ENCODE measurements around the gene CEP170B.
"Not testable (repeated sequence)": the region's sequence is repeated elsewhere in the genome, so short reads cannot be mapped to it uniquely, and the experiment has no call there.

CEP170B gene

GRCh38 chr14:104891664-104892530 lies 26.8 kb downstream of the CEP170B start:
- DNase-seq (ENCODE audit: low read depth in 3 of 3), result no peak

DNA sequence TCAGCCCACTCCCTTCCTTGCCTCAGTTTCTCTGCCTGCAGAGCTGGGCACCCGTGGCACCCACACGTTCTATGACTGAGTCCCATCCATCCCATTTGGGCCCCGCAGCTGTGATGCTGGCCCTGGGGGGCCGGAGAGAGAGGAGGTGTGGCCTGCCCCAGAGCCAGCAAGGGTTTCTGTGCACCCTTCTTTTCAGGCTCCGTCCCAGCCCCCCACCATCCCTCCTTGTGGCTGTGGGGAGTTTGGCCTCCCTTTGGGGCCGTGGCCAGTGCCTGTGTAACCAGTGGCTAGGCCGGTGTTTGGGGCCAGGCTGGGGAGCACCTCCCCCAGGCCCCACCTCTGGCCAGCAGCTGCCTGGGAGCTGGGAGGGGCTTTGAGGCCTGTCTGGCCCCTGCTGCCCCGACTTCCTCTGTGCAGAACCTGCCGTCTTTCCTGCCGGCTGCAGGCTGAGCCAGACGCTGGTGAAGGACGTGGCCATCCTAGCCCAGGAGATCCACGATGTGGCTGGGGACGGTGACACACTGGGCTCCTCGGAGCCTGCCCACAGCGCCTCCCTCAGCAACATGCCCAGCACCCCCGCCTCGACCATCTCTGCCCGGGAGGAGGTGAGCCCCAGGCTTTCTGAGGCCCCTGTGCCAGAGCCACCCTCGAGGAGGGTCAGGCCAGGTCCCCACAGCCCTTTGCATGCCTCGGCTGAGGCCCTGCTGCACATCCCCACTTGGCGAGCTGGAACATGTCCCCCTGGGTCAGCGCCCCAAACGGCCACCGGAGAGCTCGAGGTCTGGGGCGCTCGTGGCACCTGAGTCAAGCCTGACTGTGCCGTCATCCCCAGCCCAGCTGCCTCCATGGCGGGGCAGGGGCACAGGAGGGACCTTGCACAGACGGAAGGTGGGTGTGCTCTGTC lies 27.7 kb downstream of the CEP170B start:
- DNase-seq (ENCODE audit: low read depth in 3 of 3), result no peak

DNA sequence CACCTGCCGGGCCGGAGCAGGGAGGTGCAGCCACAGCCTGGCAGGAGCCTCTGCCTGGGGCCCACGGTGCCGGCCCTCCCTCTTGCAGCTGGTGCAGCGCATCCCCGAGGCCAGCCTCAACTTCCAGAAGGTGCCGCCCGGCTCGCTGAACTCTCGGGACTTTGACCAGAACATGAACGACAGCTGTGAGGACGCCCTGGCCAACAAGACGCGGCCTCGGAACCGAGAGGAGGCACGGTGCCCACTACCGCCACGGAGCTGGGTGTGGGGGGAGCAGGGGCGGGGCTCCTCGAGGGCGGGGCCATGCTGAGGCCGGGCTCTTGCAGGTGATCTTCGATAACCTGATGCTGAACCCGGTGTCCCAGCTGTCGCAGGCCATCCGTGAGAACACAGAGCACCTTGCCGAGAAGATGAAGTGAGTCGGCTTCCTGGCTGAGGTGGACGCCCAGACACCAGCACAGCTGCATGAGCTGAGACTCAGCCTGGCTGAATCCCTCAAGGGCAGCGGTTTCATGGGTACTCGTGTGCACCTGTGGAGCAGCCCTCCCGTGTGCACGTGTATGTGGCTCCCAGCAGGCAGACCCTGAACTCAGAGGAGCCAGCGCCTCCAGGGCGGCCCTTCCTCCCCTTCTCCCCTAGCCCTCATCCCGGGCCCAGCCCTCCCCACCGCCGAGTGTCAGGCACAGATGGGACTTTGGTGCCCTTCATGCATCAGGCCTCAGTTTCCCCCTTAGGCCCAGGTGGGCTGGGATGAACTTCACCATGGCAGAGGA lies 28.6 kb downstream of the CEP170B start:
- no peak for DNase-seq (ENCODE audit: low read depth in 3 of 3)

GRCh38 chr14:104894331-104895206 lies 29.5 kb downstream of the CEP170B start:
- no peak for DNase-seq (ENCODE audit: low read depth in 3 of 3)

GRCh38 chr14:104895207-104895785 lies 30.2 kb downstream of the CEP170B start:
- DNase-seq (ENCODE audit: low read depth in 3 of 3), result no peak

DNA sequence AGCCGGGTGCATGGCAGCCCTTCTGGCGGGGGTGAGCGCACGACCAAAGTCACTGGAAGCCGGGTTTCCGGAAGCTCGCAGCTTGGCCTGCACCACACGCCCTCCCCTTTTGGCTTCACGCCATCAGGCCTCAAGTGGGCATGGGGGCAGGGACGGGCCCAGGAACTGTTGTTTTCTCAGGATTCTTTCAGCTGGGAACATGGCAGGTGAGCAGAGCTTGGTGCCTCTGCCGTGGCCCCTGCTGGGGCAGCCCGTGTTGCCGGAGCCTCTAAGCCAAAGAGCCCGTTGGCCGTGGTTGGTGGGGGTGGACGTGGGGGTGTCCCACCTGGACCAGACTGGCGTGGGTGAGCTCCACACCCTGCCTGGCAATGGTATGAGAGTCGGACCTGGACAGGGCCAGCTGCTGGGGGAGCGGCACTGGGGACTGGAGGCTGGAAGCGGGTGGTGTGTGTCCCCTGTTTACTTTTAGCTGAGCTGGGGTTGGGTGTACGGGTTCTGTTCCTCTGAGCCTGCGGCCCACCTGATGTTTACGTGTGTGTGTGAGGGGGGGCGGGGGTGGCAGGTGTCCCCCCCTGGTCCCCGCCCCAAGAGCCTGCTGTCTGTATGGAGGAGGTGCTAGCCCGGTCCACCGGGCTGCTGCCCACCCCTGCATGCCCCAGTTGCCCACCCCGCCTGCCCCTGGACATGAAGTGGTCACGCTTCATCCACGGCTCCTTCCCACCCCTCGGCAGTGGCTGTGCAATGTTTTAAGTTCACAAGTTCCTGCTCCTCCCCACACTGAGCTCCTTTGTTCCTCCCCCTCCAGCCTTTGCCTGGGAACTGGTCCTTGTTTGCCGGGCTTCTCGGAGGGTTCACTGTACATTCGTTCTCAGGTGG lies 31.0 kb downstream of the CEP170B start:
- DNase-seq (ENCODE audit: low read depth in 3 of 3), result no peak

DNA sequence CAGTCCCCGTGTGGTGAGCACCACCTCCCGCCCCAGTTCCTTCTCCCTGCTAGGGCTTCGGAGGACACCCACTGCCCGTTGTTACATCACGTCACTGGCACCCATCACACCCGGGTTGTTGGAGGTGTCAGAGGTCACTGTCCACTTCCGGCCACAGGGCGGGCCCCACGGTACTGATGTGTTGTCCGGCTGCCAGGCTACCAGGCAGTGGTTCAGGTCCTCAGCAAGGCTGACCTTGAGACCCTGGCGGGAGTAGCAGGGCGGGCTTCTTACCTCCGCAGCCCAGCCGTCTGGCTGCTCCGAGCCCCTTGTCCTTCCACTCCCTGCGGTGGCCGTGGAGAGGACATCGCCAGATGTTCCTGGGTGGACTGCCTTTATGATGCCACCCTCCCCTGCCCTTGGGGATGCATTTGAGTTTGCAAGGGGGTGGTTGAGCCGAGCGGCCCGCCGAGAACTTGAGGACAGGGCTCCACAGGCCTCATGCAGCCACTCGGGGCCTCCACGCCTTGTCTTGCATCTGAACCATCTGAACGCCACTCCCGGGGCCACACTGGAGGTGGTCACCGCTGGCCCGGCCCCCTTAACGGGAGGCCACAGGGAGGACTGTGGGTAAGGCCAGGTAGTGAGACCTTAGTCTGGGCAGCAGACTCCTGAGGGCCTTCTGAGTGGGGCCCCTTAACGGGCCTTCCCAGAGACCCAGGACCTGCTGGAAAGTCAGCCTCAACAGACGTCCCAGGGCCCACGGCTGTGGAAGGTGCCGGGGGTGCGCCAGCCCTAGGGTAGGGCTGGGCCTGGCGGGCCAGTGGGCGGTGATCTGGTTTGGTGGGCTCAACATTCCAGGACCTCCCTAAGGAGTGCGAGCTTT lies 32.5 kb downstream of the CEP170B start:
- DNase-seq (ENCODE audit: low read depth in 3 of 3), result no peak

- no peak for DNase-seq (ENCODE audit: low read depth in 3 of 3)
Observed at GRCh38 chr14:104898195-104898558, 33.1 kb downstream of the CEP170B start.

DNA sequence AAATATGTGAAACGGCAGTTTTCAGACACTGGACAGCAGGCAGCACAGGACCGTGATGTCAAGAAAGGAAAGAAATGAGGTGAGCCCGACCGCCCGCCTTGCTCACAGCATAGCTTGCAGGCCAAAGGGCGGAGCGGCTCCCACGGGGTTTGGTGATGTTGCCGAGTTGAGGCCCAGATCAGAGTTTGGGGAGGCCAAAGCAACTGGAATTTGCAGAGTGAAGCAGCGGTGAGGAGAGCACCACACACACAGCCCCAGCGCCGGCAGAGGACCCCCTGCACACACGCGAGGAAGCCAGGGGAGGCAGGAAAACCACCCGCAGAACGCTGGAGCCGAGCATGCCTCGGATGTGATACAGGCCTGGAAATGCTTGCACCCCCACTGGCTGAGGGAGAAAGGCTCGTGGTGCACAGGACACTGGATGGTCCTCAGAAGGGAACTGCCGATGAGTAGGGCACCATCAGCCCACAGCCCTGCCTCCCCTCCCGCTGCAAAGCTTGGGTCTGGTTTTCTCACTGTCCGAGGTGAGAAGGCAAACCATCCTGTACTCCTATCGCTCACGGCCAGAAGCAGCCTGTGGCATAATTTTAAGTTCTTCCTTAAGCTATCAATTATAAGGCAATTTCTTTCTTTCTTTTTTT lies 33.9 kb downstream of the CEP170B start:
- DNase-seq (ENCODE audit: low read depth in 3 of 3), result no peak

DNA sequence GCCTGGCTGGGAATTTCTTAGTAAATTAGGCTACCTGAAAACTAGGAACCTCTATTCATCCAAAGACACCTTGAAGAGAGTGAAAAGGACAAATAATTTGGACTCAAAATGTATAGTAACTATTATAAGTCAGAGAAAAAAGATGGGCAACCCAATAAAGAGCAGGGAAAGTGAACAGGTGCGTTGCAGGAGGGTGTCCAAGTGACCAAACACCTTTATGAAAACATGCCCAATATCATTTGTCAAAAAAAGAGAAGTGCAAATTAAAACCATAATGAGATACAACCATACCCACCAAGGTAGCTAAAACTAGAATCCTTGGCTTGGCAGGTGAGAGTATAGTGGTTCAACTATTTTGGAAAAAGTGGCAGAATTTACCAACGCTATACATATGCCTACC lies 34.7 kb downstream of the CEP170B start:
- no peak for DNase-seq (ENCODE audit: low read depth in 3 of 3)

DNA sequence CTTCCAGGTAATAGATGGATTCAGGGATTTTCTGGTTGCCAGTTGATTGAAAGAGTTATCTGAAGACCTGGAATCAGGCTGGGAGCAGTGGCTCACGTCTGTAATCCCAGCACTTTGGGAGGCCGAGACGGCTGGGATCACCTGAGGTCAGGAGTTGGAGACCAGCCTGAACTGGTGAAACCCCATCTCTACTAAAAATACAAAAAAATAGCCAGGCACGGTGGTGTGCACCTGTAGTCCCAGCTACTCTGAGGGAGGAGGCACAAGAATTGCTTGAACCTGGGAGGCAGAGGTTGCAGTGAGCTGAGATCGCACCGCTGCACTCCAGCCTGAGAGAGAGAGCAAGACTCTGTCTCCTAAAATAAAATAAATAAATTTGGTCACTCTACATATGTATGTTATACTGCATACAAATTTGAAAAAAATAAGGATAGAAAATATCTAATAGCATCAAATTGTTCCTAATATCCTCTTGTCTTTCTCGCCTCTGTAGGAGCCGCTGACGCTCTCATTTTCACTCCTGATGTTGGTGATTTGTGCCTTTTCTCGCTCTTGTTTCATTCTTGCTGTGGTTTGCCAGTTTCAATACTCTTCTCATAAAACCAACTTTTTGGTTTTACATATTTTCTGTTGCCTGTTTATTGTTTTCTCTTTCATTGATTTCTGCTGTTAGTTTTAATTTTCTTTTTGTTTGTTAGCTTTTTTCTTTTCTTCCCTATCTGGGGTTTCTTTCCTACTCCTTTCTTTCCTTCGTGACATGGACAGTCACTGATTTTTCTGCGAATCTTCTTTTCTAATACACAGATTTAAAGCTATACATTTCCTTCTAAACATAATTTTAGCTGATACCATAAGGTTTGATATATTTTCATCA lies 35.8 kb downstream of the CEP170B start:
- no peak for DNase-seq (ENCODE audit: low read depth in 3 of 3)

- no peak for DNase-seq (ENCODE audit: low read depth in 3 of 3)
Observed at GRCh38 chr14:104903990-104904389, 38.9 kb downstream of the CEP170B start.

DNA sequence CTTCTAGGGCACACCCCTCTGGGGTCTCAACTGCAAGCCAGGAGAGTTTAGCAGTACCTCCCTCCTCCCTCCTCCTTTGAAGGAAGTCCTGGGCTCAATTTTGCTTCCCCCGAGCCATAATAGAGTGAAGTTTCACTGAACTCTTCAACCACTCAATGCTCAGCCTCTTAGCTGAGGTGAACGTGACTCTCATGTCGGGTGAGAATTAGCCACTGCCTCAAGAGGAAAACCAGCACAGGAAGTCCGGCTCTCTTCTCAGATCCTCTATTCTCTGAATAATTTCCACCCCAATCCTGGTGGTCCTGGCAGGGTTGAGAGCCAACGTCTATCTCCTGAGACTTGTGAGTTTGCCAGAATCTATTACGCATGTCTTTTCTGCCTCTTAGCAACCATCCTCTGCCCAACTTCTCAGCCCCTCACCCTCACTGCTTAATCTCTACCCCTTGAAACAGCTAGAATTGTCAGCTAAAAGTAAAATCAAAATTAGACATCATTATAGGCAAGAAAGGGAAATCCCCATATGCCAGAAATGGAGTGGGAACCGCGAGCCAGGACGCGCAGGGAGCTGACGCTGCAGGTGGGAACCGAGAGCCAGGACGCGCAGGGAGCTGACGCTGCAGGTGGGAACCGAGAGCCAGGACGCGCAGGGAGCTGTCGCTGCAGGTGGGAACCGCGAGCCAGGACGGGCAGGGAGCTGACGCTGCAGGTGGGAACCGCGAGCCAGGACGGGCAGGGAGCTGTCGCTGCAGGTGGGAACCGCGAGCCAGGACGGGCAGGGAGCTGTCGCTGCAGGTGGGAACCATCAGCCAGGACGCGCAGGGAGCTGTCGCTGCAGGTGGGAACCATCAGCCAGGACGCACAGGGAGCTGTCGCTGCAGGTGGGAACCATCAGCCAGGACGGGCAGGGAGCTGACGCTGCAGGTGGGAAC lies 39.8 kb downstream of the CEP170B start:
- not testable (repeated sequence) for DNase-seq (ENCODE audit: low read depth in 3 of 3)

GRCh38 chr14:104905579-104905933 lies 40.5 kb downstream of the CEP170B start:
- not testable (repeated sequence) for DNase-seq (ENCODE audit: low read depth in 3 of 3)

GRCh38 chr14:104908303-104908702 lies 43.2 kb downstream of the CEP170B start:
- DNase-seq (ENCODE audit: low read depth in 3 of 3), result no peak

GRCh38 chr14:104912053-104912452 lies 47.0 kb downstream of the CEP170B start:
- no peak for DNase-seq (ENCODE audit: low read depth in 3 of 3)

Data from stimulated activated CD4-positive, alpha-beta T cell treated with anti-CD3 and anti-CD28 coated beads, TNF-alpha, amount 100 ng/mL, for 4 hours (primary cell).